IPS DF 6.9 (cell line): ENCODE data around the gene CSF2.
"Not testable (repeated sequence)": the region's sequence is repeated elsewhere in the genome, so short reads cannot be mapped to it uniquely, and the experiment has no call there.

Source experiments
- DNase-seq: peaks from one replicate; pipeline ENCODE4 v3.0.0-alpha.2; 2013; ENCODE audit warnings: low read depth, low spot score
- H3K27ac ChIP-seq: one replicate; pipeline ENCODE4 v1.5.1; 2013; ENCODE audit warnings: low read length, control low read depth
- H3K27me3 ChIP-seq: 2 replicates; pipeline ENCODE4 v1.6.1; 2013; ENCODE audit warnings: mild to moderate bottlenecking, low read length; ENCODE audit not compliant: control insufficient read depth, insufficient read depth
- H3K36me3 ChIP-seq: 2 replicates; pipeline ENCODE4 v1.6.1; 2013; ENCODE audit warnings: low read length; ENCODE audit not compliant: control insufficient read depth, insufficient read depth
- H3K4me1 ChIP-seq: 2 replicates; pipeline ENCODE4 v1.6.1; 2013; ENCODE audit warnings: low read length; ENCODE audit not compliant: control insufficient read depth, insufficient read depth
- H3K4me3 ChIP-seq: 2 replicates; pipeline ENCODE4 v1.5.1; 2013; ENCODE audit warnings: mild to moderate bottlenecking, low read length
- H3K9me3 ChIP-seq: 2 replicates; pipeline ENCODE4 v1.6.1; 2013; ENCODE audit warnings: low read length, inconsistent platforms; ENCODE audit not compliant: control insufficient read depth, insufficient read depth
- WGBS: extraction: QIAGEN DNeasy Blood & Tissue Kit; methylation state at CpG from one replicate; pipeline ENCODE4 v1.1.7; 2013; ENCODE audit warnings: mixed read lengths, missing lambda C conversion rate; ENCODE audit not compliant: insufficient read length, insufficient coverage; 5-methylcytosine and 5-hydroxymethylcytosine counted together

The CSF2 gene

GRCh38 chr5:132123578-132123977 is 50.0 kb downstream of the CSF2 start:
- WGBS: no CpG with 5 or more reads among the region's 4 CpGs
- not testable (repeated sequence) for H3K4me1 ChIP-seq, DNase-seq, H3K9me3 ChIP-seq, H3K27me3 ChIP-seq, H3K27ac ChIP-seq, H3K36me3 ChIP-seq, H3K4me3 ChIP-seq
